H9 (cell line): ENCODE data around the gene ZNF182. TPM values are rescaled to one million over a fixed set of nuclear protein-coding genes. Genes with fewer than 3 reads are reported as not detected.
"Not testable (repeated sequence)": the region's sequence is repeated elsewhere in the genome, so short reads cannot be mapped to it uniquely, and the experiment has no call there.

Source experiments
- DNase-seq: peaks from one replicate; pipeline ENCODE4 v3.0.0-alpha.2; 2017
- H2AFZ ChIP-seq: one replicate; pipeline ENCODE4 v1.6.1; 2013; ENCODE audit warnings: mild to moderate bottlenecking, low read length, control low read depth, moderate library complexity
- H2AK5ac ChIP-seq: 2 replicates; pipeline ENCODE4 v1.6.1; 2013; ENCODE audit warnings: low read length, control low read depth, mixed read lengths; ENCODE audit not compliant: insufficient read length
- H2BK120ac ChIP-seq: one replicate; pipeline ENCODE4 v1.6.1; 2013; ENCODE audit warnings: low read depth, mild to moderate bottlenecking, low read length, control low read depth, inconsistent platforms; ENCODE audit not compliant: poor library complexity, severe bottlenecking
- H2BK12ac ChIP-seq: 2 replicates; pipeline ENCODE4 v1.6.1; 2013; ENCODE audit warnings: low read length, control low read depth, mixed read lengths, low read depth; ENCODE audit not compliant: insufficient read length
- H2BK15ac ChIP-seq: 2 replicates; pipeline ENCODE4 v1.6.1; 2013; ENCODE audit warnings: low read depth, low read length, control low read depth
- H2BK20ac ChIP-seq: one replicate; pipeline ENCODE4 v1.6.1; 2013; ENCODE audit warnings: low read depth, mild to moderate bottlenecking, low read length, control low read depth, inconsistent platforms; ENCODE audit not compliant: poor library complexity, severe bottlenecking
- H2BK5ac ChIP-seq: 2 replicates; pipeline ENCODE4 v1.6.1; 2013; ENCODE audit warnings: low read length, control low read depth, mixed read lengths; ENCODE audit not compliant: insufficient read length
- H3K14ac ChIP-seq: 2 replicates; pipeline ENCODE4 v1.6.1; 2013; ENCODE audit warnings: low read length, control low read depth; ENCODE audit not compliant: insufficient read depth
- H3K18ac ChIP-seq: 2 replicates; pipeline ENCODE4 v1.6.1; 2013; ENCODE audit warnings: low read depth, mild to moderate bottlenecking, mixed read lengths, low read length, control low read depth; ENCODE audit not compliant: insufficient read length
- H3K23ac ChIP-seq: 2 replicates; pipeline ENCODE4 v1.6.1; 2013; ENCODE audit warnings: low read length, control low read depth, mixed read lengths, low read depth; ENCODE audit not compliant: insufficient read length
- H3K23me2 ChIP-seq: 2 replicates; pipeline ENCODE4 v1.6.1; 2013; ENCODE audit warnings: low read depth, mild to moderate bottlenecking, mixed read lengths, low read length, control low read depth; ENCODE audit not compliant: insufficient read length, poor library complexity, severe bottlenecking
- H3K27ac ChIP-seq: 2 replicates; pipeline ENCODE4 v1.5.1; 2013; ENCODE audit warnings: low read length, control low read depth, mixed read lengths, low read depth; ENCODE audit not compliant: insufficient read length
- H3K27me3 ChIP-seq: 2 replicates; pipeline ENCODE4 v1.6.1; 2013; ENCODE audit warnings: low read length, control low read depth, inconsistent platforms; ENCODE audit not compliant: insufficient read depth
- H3K4ac ChIP-seq: 2 replicates; pipeline ENCODE4 v1.6.1; 2013; ENCODE audit warnings: low read depth, mild to moderate bottlenecking, control low read depth, inconsistent platforms, low read length, moderate library complexity
- H3K4me1 ChIP-seq: 2 replicates; pipeline ENCODE4 v1.6.1; 2013; ENCODE audit warnings: low read length, control low read depth, inconsistent platforms; ENCODE audit not compliant: insufficient read depth
- H3K4me2 ChIP-seq: 2 replicates; pipeline ENCODE4 v1.6.1; 2013; ENCODE audit warnings: low read length, control low read depth, mixed read lengths; ENCODE audit not compliant: insufficient read length, insufficient read depth
- H3K56ac ChIP-seq: 2 replicates; pipeline ENCODE4 v1.6.1; 2013; ENCODE audit warnings: low read depth, mild to moderate bottlenecking, mixed read lengths, low read length, control low read depth; ENCODE audit not compliant: insufficient read length
- H3K79me1 ChIP-seq: 2 replicates; pipeline ENCODE4 v1.6.1; 2013; ENCODE audit warnings: low read depth, mild to moderate bottlenecking, moderate library complexity, low read length, control low read depth, inconsistent platforms; ENCODE audit not compliant: insufficient read depth, poor library complexity, severe bottlenecking
- H3K79me2 ChIP-seq: 2 replicates; pipeline ENCODE4 v1.6.1; 2013; ENCODE audit warnings: low read length, control low read depth, inconsistent platforms; ENCODE audit not compliant: insufficient read depth
- H3K9ac ChIP-seq: 2 replicates; pipeline ENCODE4 v1.6.1; 2013; ENCODE audit warnings: low read length, control low read depth, mixed read lengths; ENCODE audit not compliant: insufficient read length; ENCODE audit errors: extremely low read depth
- H3K9me3 ChIP-seq: one replicate; pipeline ENCODE4 v1.6.1; 2013; ENCODE audit warnings: low read depth, low read length, inconsistent platforms; ENCODE audit not compliant: control insufficient read depth
- H3T11ph ChIP-seq: one replicate; pipeline ENCODE4 v1.6.1; 2013; ENCODE audit warnings: mild to moderate bottlenecking, low read length, control low read depth, inconsistent platforms
- H4K20me1 ChIP-seq: one replicate; pipeline ENCODE4 v1.6.1; 2013; ENCODE audit not compliant: control insufficient read depth, insufficient read length, insufficient read depth
- H4K5ac ChIP-seq: 2 replicates; pipeline ENCODE4 v1.6.1; 2013; ENCODE audit warnings: low read depth, mild to moderate bottlenecking, mixed read lengths, low read length, control low read depth; ENCODE audit not compliant: insufficient read length
- H4K8ac ChIP-seq: replicated peaks from 2 replicates; pipeline ENCODE4 v1.6.1; 2013; ENCODE audit warnings: low read length, control low read depth, mixed read lengths, low read depth; ENCODE audit not compliant: insufficient read length
- H4K91ac ChIP-seq: 2 replicates; pipeline ENCODE4 v1.6.1; 2013; ENCODE audit warnings: low read depth, mild to moderate bottlenecking, moderate library complexity, mixed read lengths, low read length, control low read depth; ENCODE audit not compliant: insufficient read length
- H3K27ac Mint-ChIP-seq, 3 experiments: 2 replicates in 2 of 3; 3 replicates in 1 of 3; pipeline ENCODE4 v1.8.0; 2020 to 2021; ENCODE audit warnings: mixed read lengths in 3 of 3, mild to moderate bottlenecking in 1 of 3, moderate library complexity in 1 of 3
- H3K27me3 Mint-ChIP-seq: 2 replicates; pipeline ENCODE4 v1.8.0; 2021; ENCODE audit warnings: low read depth, mild to moderate bottlenecking, moderate library complexity, mixed read lengths
- H3K36me3 Mint-ChIP-seq, 3 experiments: 2 replicates in 2 of 3; 3 replicates in 1 of 3; pipeline ENCODE4 v1.8.0; 2020 to 2021; ENCODE audit warnings: low read depth in 3 of 3, mixed read lengths in 3 of 3; ENCODE audit not compliant: insufficient read depth in 1 of 3
- H3K4me1 Mint-ChIP-seq, 2 experiments: 2 replicates each; pipeline ENCODE4 v1.8.0; 2020; ENCODE audit warnings: mixed read lengths in 2 of 2
- H3K4me3 Mint-ChIP-seq, 2 experiments: 2 replicates in 1 of 2; 3 replicates in 1 of 2; pipeline ENCODE4 v1.8.0; 2020 to 2021; ENCODE audit warnings: mild to moderate bottlenecking in 2 of 2, mixed read lengths in 2 of 2, moderate library complexity in 1 of 2
- H3K9me3 Mint-ChIP-seq, 2 experiments: 2 replicates in 1 of 2; 3 replicates in 1 of 2; pipeline ENCODE4 v1.8.0; 2020; ENCODE audit warnings: mild to moderate bottlenecking in 2 of 2, mixed read lengths in 2 of 2, moderate library complexity in 1 of 2
- WGBS: extraction: QIAGEN DNeasy Blood & Tissue Kit; methylation state at CpG from one replicate; pipeline ENCODE4 v1.1.7; 2013; ENCODE audit warnings: missing lambda C conversion rate, low lambda C conversion rate, mixed read lengths; ENCODE audit not compliant: insufficient read length; ENCODE audit errors: extremely low coverage; 5-methylcytosine and 5-hydroxymethylcytosine counted together
- total RNA-seq: library from RNA; stranded (reverse); gene quantifications from 2 replicates; pipeline ENCODE4 v1.2.1, GENCODE V29; 2021

The ZNF182 gene
- total RNA-seq, 1 experiment from 2014 or later: 7.6 TPM

DNA sequence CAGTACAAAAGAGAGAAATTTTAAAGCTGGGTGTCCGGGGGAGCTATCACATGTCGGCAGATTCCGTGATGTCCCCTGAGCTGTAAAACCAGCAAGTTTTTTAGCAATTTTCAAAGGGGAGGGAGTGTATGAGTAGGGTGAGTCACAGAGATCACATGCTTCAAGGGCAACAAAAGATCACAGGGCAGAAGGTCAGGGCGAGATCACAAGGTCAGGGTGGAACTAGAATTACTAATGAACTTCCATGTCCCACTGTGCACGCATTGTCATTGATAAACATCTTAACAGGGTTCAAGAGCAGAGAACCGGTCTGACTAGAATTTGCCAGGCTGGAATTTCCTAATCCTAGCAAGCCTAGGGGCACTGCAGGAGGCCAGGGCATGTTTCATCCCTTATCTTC lies 42.0 kb downstream of the ZNF182 start:
- H3K14ac ChIP-seq, H2AK5ac ChIP-seq, H2BK20ac ChIP-seq, H3K23ac ChIP-seq, H4K8ac ChIP-seq, H4K5ac ChIP-seq, H3K4ac ChIP-seq, H2BK5ac ChIP-seq, H3K4me3 Mint-ChIP-seq, H2AFZ ChIP-seq, H3K79me1 ChIP-seq, H2BK120ac ChIP-seq, H2BK12ac ChIP-seq, H2BK15ac ChIP-seq, H3K56ac ChIP-seq, H4K91ac ChIP-seq, H3K4me1 ChIP-seq, H3T11ph ChIP-seq, DNase-seq, H3K27me3 Mint-ChIP-seq, H3K27ac ChIP-seq, H3K4me1 Mint-ChIP-seq, H4K20me1 ChIP-seq, H3K18ac ChIP-seq, H3K79me2 ChIP-seq, H3K4me2 ChIP-seq, H3K9ac ChIP-seq, H3K27me3 ChIP-seq, H3K23me2 ChIP-seq: not testable (repeated sequence)
- H3K9me3 Mint-ChIP-seq: peaks cover 78 to 82% of the 10 kb centered on the region in 2 experiments
- H3K9me3 ChIP-seq: peaks cover 44% of the 10 kb centered on the region
- WGBS: no CpG with 5 or more reads among the region's 6 CpGs
- peaks cover 29 to 39% (median 30%) of the 10 kb centered on the region in 3 experiments; a peak in 6 of 7 replicates for H3K36me3 Mint-ChIP-seq
- H3K27ac Mint-ChIP-seq: peak overlapping the region in 1 of 3 experiments; percentile 73; a peak in 1 of 7 replicates
